ENCODE measurements around the gene PTPN1. TPM values are rescaled to one million over a fixed set of nuclear protein-coding genes. Genes with fewer than 3 reads are reported as not detected.
A peak's percentile ranks its signal among the peaks of the same experiment; 100 is the strongest.

The PTPN1 gene
- total and polyA plus RNA-seq, 10 of the 15 experiments (the other 5 are each of a cell fraction or from before 2014, with no cell fraction given), result 15.9 to 74.7 (median 43.9) TPM

- Histone ChIP-seq H3K27ac (ENCODE audit: control insufficient read depth, insufficient read depth) (peak overlapping the region; percentile 54), H4K20me1 (ENCODE audit: control insufficient read depth, insufficient read depth) (no peaks in the 10 kb centered on the region), H3K4me1 (ENCODE audit: control insufficient read depth, insufficient read depth, low read length) (peaks cover 30% of the 10 kb centered on the region), H3K27me3 (replicated peaks in 1 of 2; ENCODE audit: control insufficient read depth in 2 of 2, insufficient read depth in 2 of 2, low read length in 1 of 2) (no peaks in the 10 kb centered on the region), H3K79me2 (ENCODE audit: control insufficient read depth, insufficient read depth, low read length) (no peaks in the 10 kb centered on the region), H3K4me2 (ENCODE audit: control insufficient read depth, insufficient read depth) (peak overlapping the region; percentile 88), H2AFZ (ENCODE audit: control insufficient read depth, low read depth, low read length) (peak overlapping the region; percentile 92), H3K36me3 (ENCODE audit: control insufficient read depth in 2 of 2, insufficient read depth in 2 of 2, low read length in 1 of 2) (no peaks in the 10 kb centered on the region), H3K9me3 (replicated peaks; ENCODE audit: control insufficient read depth, insufficient read depth, low read length) (no peaks in the 10 kb centered on the region; the same call in 2 of the 3 replicates), H3K4me3 (no peak overlapping the region), H3K9ac (ENCODE audit: control insufficient read depth, insufficient read depth, low read length) (no peak overlapping the region; the same call in 1 of the 2 replicates)
- peak; percentile 36; the same call in 1 of the 2 replicates for TF ChIP-seq RAD21 (IDR thresholded peaks at IDR 0.05; ENCODE audit: insufficient read depth, low read depth, low read length)
- no peak for TF ChIP-seq BCL11A (IDR thresholded peaks at IDR 0.05; ENCODE audit: low read depth, low read length)
- ATAC-seq (no peak), FAIRE-seq (no peak), DNase-seq (ENCODE audit: low read depth, low spot score) (no peak)
- BruUV-seq (replicated peaks), result no TSS peak
- ChIA-PET RAD21 (ENCODE audit: unreplicated experiment) (interaction anchor here (0.5 to 1.7 kb wide), 17 partner anchors 8 to 104 kb away, joined by 3 to 23 read pairs (median 4); no protein-coding TSS in a partner anchor), POLR2A (interaction anchor here (0.5 to 2.6 kb wide), 8 partner anchors 12 to 484 kb away, joined by 3 to 29 read pairs (median 4); partner anchors contain the start of gene PTPN1), CTCF (interaction anchor here (0.6 to 2.4 kb wide), 19 partner anchors 13 to 293 kb away, joined by 3 to 16 read pairs (median 4); no protein-coding TSS in a partner anchor), SMC1A (ENCODE audit: uncharacterized antibody, unreplicated experiment) (interaction anchor here (1.1 to 95.1 kb wide), 11 partner anchors 7 to 61 kb away, joined by 3 to 2799 read pairs (median 5); partner anchors contain the start of gene PTPN1)
- intact Hi-C loops (cut with micrococcal nuclease; ENCODE audit: unreplicated experiment) (no loop called here), in situ Hi-C loops (cut with MboI) (no loop called here)
- whole genome bisulfite sequencing (ENCODE audit: insufficient coverage, insufficient replicate concordance, low lambda C conversion rate, missing lambda C conversion rate), result 81% methylated on average over 6 of the region's 6 CpGs
These were observed 25.8 kb upstream of the PTPN1 start for GRCh38 chr20:50484271-50484976.

- CTCF ChIA-PET, result interaction anchor here (0.9 to 4.5 kb wide), 8 partner anchors 15 to 101 kb away, joined by 3 to 30 read pairs (median 6); no protein-coding TSS in a partner anchor
- Histone ChIP-seq H4K20me1 (ENCODE audit: control insufficient read depth, insufficient read depth) (no peaks in the 10 kb centered on the region), H3K9ac (ENCODE audit: control insufficient read depth, insufficient read depth, low read length) (no peak overlapping the region; the same call in 1 of the 2 replicates), H3K27ac (ENCODE audit: control insufficient read depth, insufficient read depth) (no peak overlapping the region), H2AFZ (ENCODE audit: control insufficient read depth, low read depth, low read length) (peak overlapping the region; percentile 59), H3K79me2 (ENCODE audit: control insufficient read depth, insufficient read depth, low read length) (no peaks in the 10 kb centered on the region), H3K4me3 (no peak overlapping the region), H3K27me3 (replicated peaks in 1 of 2; ENCODE audit: control insufficient read depth in 2 of 2, insufficient read depth in 2 of 2, low read length in 1 of 2) (no peaks in the 10 kb centered on the region), H3K4me1 (ENCODE audit: control insufficient read depth, insufficient read depth, low read length) (peaks cover 30% of the 10 kb centered on the region), H3K4me2 (ENCODE audit: control insufficient read depth, insufficient read depth) (peak overlapping the region; percentile 13; the same call in 1 of the 2 replicates), H3K9me3 (replicated peaks; ENCODE audit: control insufficient read depth, insufficient read depth, low read length) (no peaks in the 10 kb centered on the region; the same call in 2 of the 3 replicates), H3K36me3 (ENCODE audit: control insufficient read depth in 2 of 2, insufficient read depth in 2 of 2, low read length in 1 of 2) (no peaks in the 10 kb centered on the region)
- RAD21 ChIA-PET (ENCODE audit: unreplicated experiment), result interaction anchor here (0.6 to 3.1 kb wide), 10 partner anchors 12 to 88 kb away, joined by 3 to 16 read pairs (median 4); partner anchors contain the start of gene PTPN1
- POLR2A ChIA-PET, result interaction anchor here (0.6 to 1.6 kb wide), 5 partner anchors 9 to 80 kb away, joined by 3 to 5 read pairs (median 4); partner anchors contain the start of gene PTPN1
- 0% methylated on average over 4 of the region's 4 CpGs for WGBS (ENCODE audit: insufficient coverage, insufficient replicate concordance, low lambda C conversion rate, missing lambda C conversion rate)
- SMC1A ChIA-PET (ENCODE audit: uncharacterized antibody, unreplicated experiment), result interaction anchor here (0.7 to 95.1 kb wide), 5 partner anchors 10 to 58 kb away, joined by 3 to 2799 read pairs (median 8); partner anchors contain the start of gene PTPN1
- DNase-seq (ENCODE audit: low read depth, low spot score), result no peak
- intact Hi-C loops (cut with micrococcal nuclease; ENCODE audit: unreplicated experiment) (no loop called here), in situ Hi-C loops (cut with MboI) (no loop called here)
- no TSS peak for BruUV-seq (replicated peaks)
- no peak for FAIRE-seq
- ATAC-seq, result peak; percentile 16
- TF ChIP-seq KDM1A (IDR thresholded peaks at IDR 0.05; ENCODE audit: borderline replicate concordance) (no peak), STAT1 (conservative IDR thresholded peaks at IDR 0.05) (no peak), CREM (IDR thresholded peaks at IDR 0.05; ENCODE audit: low read depth) (peak; percentile 28; the same call in 1 of the 2 replicates), SMAD5 (IDR thresholded peaks at IDR 0.05; ENCODE audit: low read depth) (no peak), IRF5 (IDR thresholded peaks at IDR 0.05; ENCODE audit: borderline replicate concordance) (no peak), NR2F1 (conservative IDR thresholded peaks at IDR 0.05) (no peak), SREBF2 (IDR thresholded peaks at IDR 0.05; ENCODE audit: low read length) (no peak), RUNX3 (IDR thresholded peaks at IDR 0.05; ENCODE audit: low read length) (peak; percentile 73), PML (IDR thresholded peaks at IDR 0.05; ENCODE audit: low read length) (no peak), CREB1 (IDR thresholded peaks at IDR 0.05; ENCODE audit: low read depth) (peak; percentile 49; the same call in 1 of the 2 replicates), SIN3A (IDR thresholded peaks at IDR 0.05; ENCODE audit: low read depth, low read length) (no peak)
These were observed 22.8 kb upstream of the PTPN1 start for GRCh38 chr20:50487397-50487796.

Measured in GM12878 (cell line).